Activated T-cell treated with anti-CD3 and anti-CD28 coated beads, Interleukin-2, amount 50 U/mL, for 48 hours (primary cell): ENCODE data around the gene CRHR1.

Experiments
- DNase-seq, 2 experiments: peaks; one replicate each; pipeline ENCODE4 v3.0.0-alpha.2; 2020

The CRHR1 gene

GRCh38 chr17:45790296-45790922 lies 6.3 kb downstream of the CRHR1 start:
- DNase-seq = no peak

GRCh38 chr17:45791041-45791582 lies 7.0 kb downstream of the CRHR1 start:
- DNase-seq = no peak

GRCh38 chr17:45791935-45792334 lies 7.8 kb downstream of the CRHR1 start:
- no peak for DNase-seq

GRCh38 chr17:45792437-45792836 lies 8.3 kb downstream of the CRHR1 start:
- no peak for DNase-seq

GRCh38 chr17:45792995-45793755 lies 9.1 kb downstream of the CRHR1 start:
- DNase-seq = no peak

GRCh38 chr17:45793999-45794540 lies 9.9 kb downstream of the CRHR1 start:
- DNase-seq = no peak

GRCh38 chr17:45794840-45795239 lies 10.7 kb downstream of the CRHR1 start:
- DNase-seq = no peak

GRCh38 chr17:45800816-45801215 lies 16.7 kb downstream of the CRHR1 start:
- DNase-seq = no peak

GRCh38 chr17:45801421-45801820 lies 17.3 kb downstream of the CRHR1 start:
- DNase-seq = no peak

- no peak for DNase-seq
Measured at GRCh38 chr17:45808845-45809244, 24.7 kb downstream of the CRHR1 start.

- no peak for DNase-seq
Measured at GRCh38 chr17:45809499-45809898, 25.4 kb downstream of the CRHR1 start.

GRCh38 chr17:45812102-45812501 lies 28.0 kb downstream of the CRHR1 start:
- DNase-seq = no peak

GRCh38 chr17:45813048-45813725 lies 29.1 kb downstream of the CRHR1 start:
- DNase-seq = no peak

- DNase-seq = no peak
Measured at GRCh38 chr17:45814622-45815606, 30.8 kb downstream of the CRHR1 start.

GRCh38 chr17:45815752-45816151 lies 31.6 kb downstream of the CRHR1 start:
- DNase-seq = no peak

- no peak for DNase-seq
Measured at GRCh38 chr17:45818041-45818440, 33.9 kb downstream of the CRHR1 start.

GRCh38 chr17:45818699-45819098 lies 34.6 kb downstream of the CRHR1 start:
- DNase-seq = no peak

GRCh38 chr17:45819632-45820031 lies 35.5 kb downstream of the CRHR1 start:
- no peak for DNase-seq

GRCh38 chr17:45820052-45820780 lies 36.1 kb downstream of the CRHR1 start:
- DNase-seq = no peak

- DNase-seq = no peak
Measured at GRCh38 chr17:45821147-45821546, 37.0 kb downstream of the CRHR1 start.

GRCh38 chr17:45823598-45823997 lies 39.5 kb downstream of the CRHR1 start:
- DNase-seq = peak in 1 of 2 experiments; percentile 22
